RCC 7860 (cell line): ENCODE data around the gene ALPG.
A peak's percentile ranks its signal among the peaks of the same experiment; 100 is the strongest.
"Not testable (repeated sequence)": the region's sequence is repeated elsewhere in the genome, so short reads cannot be mapped to it uniquely, and the experiment has no call there.

ENCODE experiments used
- DNase-seq: peaks from one replicate; pipeline ENCODE4 v3.0.0-alpha.2; 2015; ENCODE audit warnings: low spot score
- FAIRE-seq: peaks from 2 replicates; lab custom pipeline; 2012; peaks lifted over from hg19 to GRCh38; lab: Jason Lieb, UNC

Gene ALPG

DNA sequence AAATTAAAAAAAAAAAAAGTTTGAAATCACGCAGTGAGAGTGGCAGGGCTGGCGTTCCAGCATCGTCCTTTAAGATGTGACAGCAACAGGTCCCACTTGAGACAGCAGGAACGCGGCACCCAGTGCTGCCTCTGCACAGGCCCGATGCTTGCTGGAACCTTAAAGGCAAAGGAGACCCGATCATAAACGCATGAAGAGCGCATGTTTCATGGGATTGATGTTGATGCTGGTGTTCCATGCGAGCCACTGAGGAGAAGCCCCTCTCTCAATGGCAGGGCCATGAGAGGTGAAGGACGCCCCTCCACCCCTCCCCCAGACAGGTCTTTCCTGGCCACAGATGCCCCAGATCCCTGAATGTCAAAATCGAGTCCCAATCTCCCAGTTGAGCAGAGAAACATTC lies 31.4 kb downstream of the ALPG start:
- DNase-seq = no peak
- FAIRE-seq = no peak

DNA sequence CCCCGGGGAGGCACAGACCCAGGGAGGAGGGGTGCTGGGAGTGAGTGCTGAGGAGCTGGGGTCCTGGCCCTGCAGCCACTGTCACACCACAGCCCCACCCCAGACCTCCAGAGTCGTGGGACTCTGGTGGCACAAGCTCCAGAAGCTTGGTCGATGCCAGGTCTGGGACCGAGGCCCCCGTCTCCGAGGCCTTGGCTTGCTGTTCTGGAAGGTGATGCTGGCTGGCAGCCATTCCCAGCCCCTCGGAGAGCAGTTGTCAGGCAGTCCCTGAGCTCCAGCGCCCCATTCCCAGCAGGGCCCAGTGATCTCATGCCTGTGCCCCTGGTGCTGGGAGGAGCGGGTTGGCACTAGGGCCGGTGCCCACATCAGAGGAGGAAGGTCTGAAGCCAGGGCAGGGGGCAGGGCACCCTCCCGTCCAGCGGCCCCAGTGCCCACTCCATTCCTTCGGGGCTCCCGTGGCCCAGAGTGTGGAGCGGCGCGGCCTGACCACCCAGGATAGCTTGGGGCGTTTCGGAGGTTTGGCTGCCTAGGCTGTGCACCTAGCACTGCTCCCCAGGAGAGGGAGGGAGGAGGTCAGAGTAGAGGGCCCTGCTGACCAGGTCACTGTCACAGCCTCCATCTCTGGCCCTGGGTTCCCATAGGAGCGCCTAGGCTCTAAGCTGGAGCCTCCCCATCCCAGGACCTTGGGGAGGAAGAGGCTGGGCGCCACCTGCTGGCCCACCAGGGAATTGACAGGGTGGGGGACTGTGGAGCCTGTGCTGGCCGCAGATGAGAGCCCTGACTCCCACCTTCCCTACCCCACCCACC lies 32.5 kb downstream of the ALPG start:
- FAIRE-seq (no peak), DNase-seq (no peak)

DNA sequence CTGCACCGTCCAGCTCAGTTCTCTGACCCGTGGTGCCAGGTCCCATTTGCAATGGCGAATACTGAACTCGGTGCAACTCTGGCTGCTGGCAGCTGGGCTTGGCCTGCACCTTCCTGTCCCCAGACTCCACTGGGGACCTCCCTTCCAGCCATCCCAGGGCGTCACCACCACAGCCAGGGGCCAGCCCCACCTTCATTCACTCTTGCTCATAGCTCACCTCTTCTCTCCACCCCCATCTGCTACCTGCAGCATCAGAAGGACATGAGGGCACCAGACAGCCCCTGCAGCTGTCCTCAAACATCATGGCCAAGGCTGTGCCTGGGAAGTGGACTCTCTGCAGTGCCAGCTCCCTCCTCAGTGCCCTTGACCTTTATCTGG lies 33.1 kb downstream of the ALPG start:
- FAIRE-seq (no peak), DNase-seq (no peak)

DNA sequence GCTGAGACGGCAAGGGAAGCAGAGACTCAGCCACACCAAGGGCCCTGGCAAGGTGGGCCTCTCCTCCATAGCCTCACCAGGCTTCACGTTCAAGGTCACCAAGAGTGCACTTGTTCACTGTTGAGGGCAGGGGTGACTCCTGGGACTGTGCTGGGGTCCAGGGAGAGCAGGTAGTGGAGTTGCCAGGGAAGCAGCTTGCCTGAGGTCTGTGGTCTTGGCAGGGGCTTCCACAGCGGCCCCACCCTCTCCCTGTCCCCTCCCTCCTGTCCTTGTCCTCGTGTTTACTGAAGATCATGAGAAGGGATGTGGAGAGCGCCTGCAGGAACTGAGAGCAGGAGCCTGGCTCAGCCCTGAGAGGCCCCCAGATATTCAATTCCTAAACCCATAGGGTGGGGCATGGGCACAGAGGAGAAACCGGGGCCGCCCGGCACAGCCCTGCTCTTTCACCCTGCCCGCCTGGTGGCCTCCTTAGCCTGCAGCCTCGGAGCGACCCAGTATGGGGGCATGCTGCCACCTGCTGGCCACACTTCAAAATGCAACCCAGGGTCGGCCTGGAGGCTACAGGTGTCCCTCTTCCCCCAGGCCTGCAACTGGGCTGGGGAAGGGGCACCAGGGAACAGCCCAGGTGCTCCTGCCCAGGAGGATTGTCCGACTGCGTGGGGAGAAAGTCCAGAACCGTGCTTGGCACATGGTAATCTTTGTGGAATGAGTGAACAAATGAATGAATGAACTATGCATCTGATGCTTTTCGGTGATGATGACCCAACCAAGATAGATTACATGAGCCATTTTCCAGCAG lies 33.8 kb downstream of the ALPG start:
- peak; percentile 44 for DNase-seq
- not testable (repeated sequence) for FAIRE-seq

DNA sequence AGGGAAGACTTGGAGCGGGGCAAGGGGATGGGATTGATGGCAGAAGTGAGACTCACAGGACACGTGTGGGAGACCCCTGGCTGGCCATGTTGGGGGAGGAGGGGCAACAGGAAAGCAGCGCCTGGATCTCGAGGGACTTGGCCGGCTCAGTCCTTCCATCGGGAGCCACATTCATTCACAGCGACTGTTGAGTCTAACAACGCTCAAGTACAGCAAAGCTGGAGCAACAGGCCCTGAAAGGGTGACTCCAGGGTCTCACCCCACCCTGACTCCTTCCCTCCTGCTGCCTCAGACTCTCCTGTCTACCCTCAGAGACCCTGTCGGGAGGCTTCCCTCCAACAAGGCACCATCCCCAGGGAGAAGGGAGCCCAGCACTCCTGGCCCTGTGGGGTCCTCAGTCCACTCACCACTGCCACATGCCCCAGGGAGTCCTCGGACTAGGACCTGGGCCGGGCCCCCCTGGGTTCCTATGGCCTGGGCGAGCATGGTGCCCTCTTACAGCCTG lies 34.6 kb downstream of the ALPG start:
- DNase-seq = no peak
- no peak for FAIRE-seq

DNA sequence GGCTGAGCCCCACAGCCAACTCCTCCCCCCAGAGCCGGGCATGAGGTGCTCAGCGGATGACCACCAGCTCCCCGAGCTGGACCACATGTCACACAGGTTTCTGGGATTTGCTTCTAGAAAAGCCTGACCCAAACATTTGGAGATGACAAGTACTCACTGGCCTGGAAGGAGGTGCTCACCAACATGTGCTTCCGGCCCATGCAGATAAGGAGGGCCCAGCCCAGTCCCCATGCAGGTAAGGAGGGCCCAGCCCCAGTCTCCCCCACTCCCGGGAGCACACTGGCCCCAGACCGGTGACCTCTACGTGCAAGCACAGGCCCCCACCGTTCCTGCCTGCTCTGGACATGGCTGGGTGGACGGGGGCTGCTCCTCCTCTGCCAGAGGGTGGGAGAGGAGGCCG lies 35.3 kb downstream of the ALPG start:
- not testable (repeated sequence) for FAIRE-seq, DNase-seq

DNA sequence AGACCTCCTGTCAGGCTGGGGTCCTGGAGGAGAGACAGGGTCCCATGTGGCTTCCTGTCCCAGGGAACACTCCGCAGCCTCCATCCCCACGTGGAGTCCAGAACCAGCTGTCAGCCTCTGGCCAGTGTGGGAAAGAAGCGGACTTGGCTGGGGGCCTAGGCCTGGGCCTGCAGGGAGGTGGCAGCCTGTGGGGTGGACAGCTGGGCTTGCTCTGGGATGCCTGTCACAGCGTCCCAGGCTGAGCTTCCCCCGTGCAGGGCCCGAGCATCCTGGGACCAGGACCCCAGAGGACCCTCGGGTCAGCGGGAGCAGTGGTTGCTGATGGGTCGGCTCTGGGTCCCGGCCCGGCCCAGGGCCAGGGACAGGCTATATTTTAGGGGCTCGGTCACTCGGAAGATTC lies 35.8 kb downstream of the ALPG start:
- DNase-seq, FAIRE-seq: not testable (repeated sequence)

DNA sequence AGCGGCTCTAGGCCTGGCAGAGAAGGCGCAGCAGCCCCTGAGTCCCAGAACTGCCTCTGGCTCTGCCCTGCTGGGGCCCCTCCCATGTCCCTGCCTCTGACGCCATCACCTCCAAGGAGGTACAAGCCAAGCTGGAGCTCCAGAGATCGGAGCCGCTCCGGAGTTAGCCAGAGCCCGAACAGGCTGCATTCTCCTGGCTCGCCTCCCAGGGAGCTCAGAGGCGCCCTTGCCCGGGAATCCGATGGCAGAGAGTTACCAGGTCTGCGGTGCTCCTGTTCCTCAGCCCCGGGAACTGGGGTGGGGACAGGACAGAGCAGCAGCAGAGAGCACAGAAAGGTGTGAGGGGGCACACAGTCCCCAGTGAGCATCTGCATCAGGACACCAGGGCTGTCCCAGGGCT lies 36.4 kb downstream of the ALPG start:
- DNase-seq, FAIRE-seq: not testable (repeated sequence)

DNA sequence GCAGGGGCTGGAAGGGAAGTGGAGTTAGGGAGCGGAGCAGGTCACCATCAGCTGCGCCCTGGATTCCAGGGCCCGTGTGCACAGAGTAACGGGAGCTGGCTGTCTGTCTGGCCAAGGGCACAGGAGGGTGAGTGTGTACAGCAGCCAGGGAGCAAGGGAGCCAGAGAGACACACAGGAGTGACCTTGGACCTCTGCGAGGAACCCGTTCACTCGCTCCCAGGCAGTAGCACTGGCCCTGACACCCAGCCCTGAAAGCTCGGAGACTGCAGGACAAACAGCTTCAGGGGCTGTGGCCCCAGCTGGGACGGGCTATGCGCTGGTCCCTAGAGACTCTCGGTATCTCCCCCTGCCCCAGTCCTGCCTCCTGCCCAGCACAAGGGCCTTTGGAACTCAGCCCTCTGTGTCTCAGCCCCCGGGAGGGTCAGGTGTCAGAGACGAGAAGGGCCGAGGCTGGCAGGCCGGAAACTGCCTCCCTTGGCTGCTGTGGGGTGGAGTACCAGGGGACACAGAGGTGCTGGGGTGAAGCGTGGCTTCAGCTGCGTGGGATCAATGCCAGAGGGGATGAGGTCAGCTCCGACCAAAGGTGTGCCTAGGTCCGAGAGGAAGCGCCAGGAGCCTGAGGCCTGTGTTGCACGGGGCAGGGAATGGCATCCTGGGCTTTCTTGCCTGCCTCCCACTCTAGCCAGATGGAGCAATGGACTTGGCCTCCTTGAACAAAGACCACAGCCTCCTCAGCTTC lies 37.2 kb downstream of the ALPG start:
- DNase-seq, FAIRE-seq: not testable (repeated sequence)

DNA sequence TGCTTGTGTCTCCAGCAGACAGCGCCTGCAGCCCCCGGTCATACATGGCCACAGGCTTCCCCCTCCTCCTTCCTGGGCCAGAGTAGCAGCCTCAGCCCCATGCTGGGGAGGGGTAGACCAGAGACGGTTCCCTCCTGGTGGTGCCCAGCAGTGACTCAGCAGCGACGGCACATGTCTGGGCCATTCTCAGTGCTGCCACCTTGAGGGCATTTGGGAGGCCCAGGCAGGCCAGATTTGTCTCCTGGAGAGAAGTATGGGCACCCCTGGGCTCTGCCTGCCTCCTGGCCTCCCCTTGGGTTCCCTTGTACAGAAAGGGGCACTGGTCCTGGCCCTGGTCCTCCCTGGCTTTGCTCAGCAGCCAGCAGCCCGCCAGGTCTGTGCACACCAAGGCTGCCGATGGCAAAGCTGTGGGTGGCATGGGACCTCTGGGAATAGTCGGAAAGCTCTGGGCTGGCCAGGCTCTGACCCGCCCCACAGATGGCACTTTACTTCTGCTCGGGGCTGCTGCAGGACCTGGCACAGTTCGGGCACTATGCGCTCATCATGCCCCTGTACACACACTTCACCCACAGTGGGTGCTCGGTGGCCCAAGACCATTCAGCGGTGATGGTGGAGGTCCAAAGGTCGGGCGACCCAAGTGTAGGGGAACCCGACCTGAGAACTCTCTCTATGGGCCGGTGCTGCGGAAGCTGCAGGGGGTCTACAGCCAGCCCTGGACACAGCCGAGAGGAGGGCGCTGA lies 37.9 kb downstream of the ALPG start:
- DNase-seq = peak; percentile 55

DNA sequence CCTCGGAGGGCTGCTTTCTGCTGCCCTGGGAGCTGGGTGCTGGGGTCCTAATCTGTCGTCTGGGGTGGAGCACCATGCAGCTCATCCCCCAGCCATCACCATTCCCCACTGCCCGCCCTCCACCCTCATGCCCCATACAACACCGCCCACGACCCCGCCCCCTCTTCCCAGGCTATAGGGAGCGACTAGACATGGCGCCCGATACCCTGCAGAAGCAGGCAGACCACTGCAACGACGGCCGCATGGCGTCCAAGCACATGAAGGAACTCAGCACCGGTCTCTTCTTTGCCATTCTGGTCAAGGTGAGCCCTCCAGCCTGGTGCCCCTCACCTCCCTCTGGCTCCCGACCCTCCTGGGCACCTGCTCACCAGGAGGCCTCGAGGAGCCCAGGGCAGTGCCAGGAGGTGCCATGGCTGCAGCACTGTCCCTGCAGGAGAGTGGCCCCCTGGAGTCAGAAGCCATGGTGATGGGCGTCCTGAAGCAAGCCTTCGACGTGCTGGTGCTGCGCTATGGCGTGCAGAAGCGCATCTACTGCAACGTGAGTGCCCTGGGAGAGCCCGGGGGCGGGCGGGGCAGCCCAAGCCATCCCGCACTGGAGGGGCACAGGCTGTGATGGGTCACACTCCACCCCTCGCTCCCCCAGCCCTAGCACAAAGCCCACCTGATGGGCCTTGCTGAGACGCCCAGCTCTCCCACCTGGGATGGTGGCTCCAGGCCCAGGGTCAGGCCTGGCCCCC lies 38.7 kb downstream of the ALPG start:
- FAIRE-seq, DNase-seq: not testable (repeated sequence)

More for the DNA sequence above, 37.9 kb downstream of the ALPG start:
- FAIRE-seq = no peak

DNA sequence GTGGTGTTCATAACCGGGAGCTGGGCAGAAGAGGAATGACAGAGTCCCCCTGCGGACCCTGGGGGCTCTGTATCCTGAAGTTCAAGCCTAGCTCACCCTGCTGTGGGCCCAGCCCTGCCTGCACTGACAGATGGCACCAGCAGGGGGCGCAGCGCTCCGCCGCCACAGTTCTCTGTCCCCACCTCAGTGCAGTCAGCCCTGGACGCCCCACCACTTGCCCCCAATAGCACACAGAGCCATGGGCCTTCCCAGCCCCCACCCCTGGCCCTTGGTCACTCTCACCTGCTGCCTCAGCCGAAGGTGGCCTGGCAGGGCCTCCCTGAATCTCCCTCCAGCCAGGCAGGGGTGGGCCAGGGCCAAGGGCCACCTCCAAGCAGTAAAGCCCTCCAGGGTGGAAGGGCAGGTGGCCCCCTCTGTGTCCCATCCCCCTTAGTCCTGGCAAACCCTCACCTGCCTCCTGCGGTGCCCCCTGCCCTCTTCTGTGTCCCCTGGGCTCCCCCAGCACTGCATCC lies 39.7 kb downstream of the ALPG start:
- FAIRE-seq, DNase-seq: not testable (repeated sequence)

DNA sequence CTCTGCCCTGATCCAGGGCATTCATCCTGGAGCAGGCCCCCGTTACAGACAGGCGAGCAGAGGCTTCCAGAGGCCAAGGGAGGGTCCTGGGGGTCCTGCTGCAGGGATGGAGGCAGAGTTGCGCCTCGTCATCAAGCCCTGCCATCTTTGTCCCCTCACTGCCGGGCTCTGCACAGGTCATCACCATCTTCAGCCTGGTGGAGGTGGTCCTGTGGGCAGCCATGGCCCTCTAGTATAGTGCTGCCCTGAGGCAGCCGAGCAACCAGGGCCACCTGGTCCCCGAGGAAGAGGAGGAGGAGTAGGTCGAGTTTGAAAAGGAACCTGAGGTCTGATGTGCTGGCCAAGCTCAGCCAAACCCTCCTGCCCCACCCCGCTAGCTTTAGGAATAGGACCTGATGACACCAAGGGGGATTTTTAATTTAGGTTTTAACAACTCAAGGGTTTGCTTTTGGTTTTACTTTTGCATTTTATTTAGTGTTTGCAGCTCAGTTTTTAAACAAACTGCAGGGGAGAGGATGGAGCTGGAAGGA lies 40.5 kb downstream of the ALPG start:
- no peak for FAIRE-seq
- DNase-seq = no peak

DNA sequence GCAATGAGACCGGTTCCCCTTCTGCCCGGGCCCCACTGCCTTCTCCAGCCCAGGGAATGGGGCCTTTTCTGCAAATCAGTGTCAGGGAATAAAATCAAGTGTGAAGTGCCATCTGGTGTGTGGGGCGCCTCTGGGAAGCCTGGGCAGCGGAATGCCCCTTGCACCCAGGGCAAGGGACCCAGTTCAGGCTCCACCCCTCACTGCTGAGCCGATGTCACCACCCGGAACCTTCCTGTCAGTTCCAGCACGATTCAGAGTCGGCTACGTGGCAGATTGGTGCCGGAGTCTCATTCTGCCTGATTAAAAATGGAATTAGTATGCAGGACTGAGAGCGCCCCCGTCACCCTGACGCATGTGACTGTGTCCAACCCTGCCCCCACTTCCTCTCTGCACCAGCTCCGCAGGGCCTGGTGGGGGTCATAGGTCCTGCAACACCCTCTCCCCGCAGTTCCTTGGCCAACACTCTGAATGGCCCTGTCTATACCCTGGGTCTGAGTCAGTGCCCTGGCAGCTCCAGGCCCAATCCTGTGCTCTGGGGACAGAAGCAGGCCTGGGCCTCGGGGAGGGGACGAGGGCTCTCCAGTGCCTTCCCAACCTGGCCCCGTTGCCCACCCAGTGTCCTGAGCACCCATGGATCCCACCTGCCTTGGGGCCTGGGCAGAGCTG lies 41.1 kb downstream of the ALPG start:
- FAIRE-seq (no peak), DNase-seq (no peak)

DNA sequence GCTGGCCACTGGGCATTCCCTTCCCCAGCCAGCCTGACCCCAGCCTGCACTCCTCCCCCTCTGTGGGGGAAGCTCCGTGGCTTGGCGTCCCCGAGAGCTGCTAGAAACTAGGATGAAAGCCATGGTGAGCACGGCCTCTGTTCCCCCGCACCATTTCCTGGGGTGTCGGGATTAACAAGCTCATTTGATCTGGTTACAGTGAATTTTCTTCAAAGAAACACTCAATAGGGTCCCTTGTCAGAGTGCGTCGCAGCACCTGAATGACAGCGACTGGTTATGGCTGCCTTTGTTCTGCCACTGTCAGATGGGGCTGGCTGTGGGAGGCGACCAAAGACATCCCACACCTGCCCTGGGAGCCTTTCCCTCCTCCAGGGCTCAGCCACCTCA lies 41.7 kb downstream of the ALPG start:
- FAIRE-seq (no peak), DNase-seq (no peak)

DNA sequence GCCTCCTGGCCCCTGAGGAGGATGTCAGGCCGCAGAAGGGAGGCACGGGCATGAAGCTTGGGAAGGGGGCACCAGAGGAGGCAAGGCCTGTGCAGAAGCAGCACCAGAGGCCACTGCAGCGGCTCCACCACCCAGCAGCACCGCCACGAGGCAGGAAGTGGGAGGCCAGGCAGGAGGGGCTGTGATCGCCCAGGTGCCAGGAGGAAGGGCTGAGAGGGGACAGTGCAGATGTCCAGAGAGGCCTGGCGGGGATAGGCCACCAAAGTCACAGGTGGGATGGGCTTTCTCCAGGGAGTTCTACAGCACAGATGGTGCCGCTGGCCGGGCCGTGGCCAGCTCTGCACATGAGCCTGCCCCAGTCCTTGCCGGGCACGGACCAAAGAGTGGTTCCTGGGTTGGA lies 43.3 kb downstream of the ALPG start:
- DNase-seq = no peak
- FAIRE-seq = no peak

DNA sequence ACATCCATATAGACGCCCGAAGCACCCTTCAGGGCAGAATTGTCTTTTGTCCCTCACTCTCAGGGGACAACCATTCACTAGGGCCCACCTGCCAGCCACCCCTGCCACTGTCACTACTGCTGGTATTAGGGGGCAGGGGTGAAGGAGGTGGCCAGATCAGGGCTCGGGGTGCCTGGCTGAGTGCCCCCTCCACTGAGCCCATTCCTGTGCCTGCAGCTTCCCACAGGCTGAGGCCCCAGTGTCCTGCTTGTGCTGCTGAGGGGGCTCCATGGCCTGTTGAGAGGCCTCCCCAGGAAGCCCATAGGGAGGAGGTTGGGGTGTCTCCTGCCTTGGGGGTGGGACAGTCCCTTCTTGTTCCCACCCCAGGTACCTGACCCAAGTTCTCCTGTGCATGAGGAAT lies 45.0 kb downstream of the ALPG start:
- DNase-seq, FAIRE-seq: not testable (repeated sequence)

DNA sequence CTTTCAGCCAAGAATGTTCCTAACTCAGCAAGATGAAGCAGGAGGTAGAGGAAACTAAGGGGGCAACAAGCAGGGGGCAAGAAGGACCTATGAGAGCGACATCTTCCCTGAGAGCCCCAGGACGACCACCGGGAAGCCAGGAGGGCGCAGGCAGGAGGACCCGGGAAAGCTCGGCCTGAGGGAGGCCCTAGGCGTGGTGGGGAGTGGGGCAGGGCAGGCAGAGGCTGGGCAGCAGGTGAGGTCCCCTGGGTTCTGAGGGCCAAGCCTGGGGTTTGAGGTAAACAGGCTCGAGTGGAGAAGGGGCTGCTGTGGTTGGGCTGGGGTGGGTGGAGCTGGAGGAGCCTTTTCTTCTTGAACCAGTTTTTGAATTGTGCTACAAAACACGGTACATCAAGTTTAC lies 48.0 kb downstream of the ALPG start:
- FAIRE-seq (no peak), DNase-seq (no peak)
